ENCODE results near the gene KIAA0408. TPM values are rescaled to one million over a fixed set of nuclear protein-coding genes. Genes with fewer than 3 reads are reported as not detected.

The KIAA0408 gene
- total RNA-seq, 2 experiments from 2014 or later, result 9.9 to 25.6 TPM

DNA sequence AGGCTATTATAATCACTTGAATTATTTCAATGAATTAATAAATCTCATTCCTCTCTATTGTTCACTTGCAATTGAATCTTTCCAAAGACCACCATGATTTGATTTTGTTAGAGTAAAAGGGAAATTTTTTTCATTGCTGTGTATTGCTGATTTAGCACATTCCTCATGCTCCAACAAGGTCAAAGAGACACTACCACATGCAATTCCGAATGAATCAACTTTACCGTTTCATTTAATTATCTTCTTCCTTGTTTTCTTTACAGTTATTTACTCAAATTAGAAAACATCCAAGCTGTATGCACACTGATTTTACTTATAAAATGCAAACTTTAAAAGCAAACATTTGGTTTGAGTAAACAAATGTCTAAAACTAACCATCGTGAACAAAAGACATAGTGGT, 967 bp downstream of the KIAA0408 start:
- no peak overlapping the region for H3K27ac Mint-ChIP-seq
- no peak overlapping the region for H3K4me3 Mint-ChIP-seq
- DNase-seq (no peak), ATAC-seq (no peak)
- peaks cover 4% of the 10 kb centered on the region for H3K36me3 Mint-ChIP-seq
- H3K9me3 Mint-ChIP-seq (ENCODE audit: low read depth), result no peaks in the 10 kb centered on the region
- CTCF ChIA-PET, result interaction anchor here (1.6 kb wide), 1 partner anchor 81 kb away, joined by 5 read pairs; no protein-coding TSS in a partner anchor
- no peaks in the 10 kb centered on the region for H3K27me3 Mint-ChIP-seq
- H3K4me1 Mint-ChIP-seq, result peaks cover 21% of the 10 kb centered on the region

DNA sequence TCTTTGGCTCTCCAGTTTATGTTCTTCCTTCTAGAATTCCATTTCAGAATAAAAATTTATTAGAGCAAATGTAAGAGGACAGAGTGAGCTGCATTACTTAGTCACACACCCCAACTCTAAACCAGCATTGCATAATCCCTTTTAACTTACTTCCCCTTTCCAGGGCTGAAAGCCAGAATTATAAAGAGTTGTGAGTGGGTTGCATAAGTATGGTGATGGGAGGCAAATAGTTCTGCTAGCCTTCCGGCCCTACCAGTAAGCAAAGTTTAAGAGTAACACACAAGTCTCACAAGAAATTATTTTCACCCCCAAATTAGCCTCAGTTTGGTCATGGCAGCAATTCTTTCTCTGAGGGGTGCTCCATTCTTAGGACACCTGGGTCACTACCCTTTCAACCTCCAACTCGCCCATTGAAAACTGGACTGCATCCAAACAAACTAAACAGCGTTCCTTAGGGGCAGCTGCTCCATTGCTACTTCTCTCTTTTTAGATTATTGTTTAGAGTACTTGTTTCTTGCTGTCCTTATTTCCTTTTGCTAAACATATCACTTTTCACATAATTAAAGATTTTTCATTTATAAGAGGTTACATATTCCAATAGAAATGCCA, 1.6 kb downstream of the KIAA0408 start:
- Mint-ChIP-seq H3K36me3 (peaks cover 4% of the 10 kb centered on the region), H3K27me3 (no peaks in the 10 kb centered on the region), H3K4me1 (peaks cover 21% of the 10 kb centered on the region), H3K9me3 (ENCODE audit: low read depth) (no peaks in the 10 kb centered on the region), H3K4me3 (no peak overlapping the region), H3K27ac (no peak overlapping the region)
- CTCF ChIA-PET, result interaction anchor here (1.6 kb wide), 1 partner anchor 81 kb away, joined by 5 read pairs; no protein-coding TSS in a partner anchor
- DNase-seq (no peak), ATAC-seq (no peak)

DNA sequence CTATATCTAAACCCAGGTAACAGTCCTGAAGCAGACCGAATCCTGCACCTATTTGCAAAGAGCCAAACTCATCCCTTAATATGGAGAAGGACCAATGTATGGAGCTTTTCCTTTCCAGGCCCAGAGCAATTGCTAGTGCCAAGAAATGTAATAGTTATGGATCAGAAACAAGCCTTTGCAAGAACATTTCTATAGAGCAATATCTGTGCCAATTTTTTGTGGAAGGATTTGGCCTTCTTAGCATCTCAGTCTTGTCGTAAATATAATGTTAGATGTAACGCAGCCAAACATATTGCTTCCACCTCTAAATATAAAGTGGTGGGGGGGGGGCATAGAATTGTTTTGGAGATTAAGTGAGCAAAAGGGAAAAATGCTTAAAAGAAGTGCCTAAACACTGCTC, 2.7 kb downstream of the KIAA0408 start:
- CTCF ChIA-PET, result no interaction called here
- Mint-ChIP-seq H3K4me1 (peaks cover 21% of the 10 kb centered on the region), H3K36me3 (peaks cover 4% of the 10 kb centered on the region), H3K27me3 (no peaks in the 10 kb centered on the region), H3K27ac (no peak overlapping the region), H3K9me3 (ENCODE audit: low read depth) (no peaks in the 10 kb centered on the region), H3K4me3 (no peak overlapping the region)
- ATAC-seq (no peak), DNase-seq (no peak)

DNA sequence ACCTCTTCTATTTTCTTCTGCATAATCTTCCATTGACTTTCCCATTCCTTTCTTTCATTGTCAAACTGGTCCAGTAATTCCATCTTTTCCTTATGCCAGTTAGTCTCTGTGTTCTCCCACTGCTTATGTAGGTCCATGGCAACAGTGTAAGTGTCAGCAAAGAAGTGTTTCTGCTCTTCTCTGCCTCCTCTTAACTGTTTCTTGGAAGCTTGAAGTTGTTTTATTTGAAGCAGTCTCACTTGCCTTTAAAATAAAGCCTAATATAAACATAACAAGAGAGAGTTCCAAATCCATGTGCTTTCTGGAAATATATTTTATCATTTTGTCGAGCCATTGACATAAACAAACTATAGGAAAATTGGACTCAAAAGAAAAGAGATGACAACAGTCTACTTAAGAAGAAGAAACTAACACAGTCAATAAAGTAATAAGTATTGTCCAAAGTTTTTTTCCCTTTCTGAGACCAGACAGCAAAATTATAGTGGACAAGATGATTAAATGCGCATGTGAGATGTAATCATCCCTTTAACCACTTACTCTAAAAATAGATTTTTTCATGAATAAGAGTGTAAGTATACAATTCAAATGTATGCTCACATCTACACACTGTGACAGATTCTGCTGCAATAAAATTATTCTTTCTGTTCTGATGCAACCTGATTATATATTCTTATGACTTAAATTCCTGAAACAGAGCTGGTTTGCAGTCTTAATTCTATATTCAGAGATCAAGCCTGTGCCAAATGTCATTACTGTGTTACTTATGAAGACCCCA, 5.2 kb downstream of the KIAA0408 start:
- Mint-ChIP-seq H3K9me3 (ENCODE audit: low read depth) (no peaks in the 10 kb centered on the region), H3K4me1 (peaks cover 3% of the 10 kb centered on the region), H3K27me3 (no peaks in the 10 kb centered on the region), H3K36me3 (peaks cover 9% of the 10 kb centered on the region), H3K4me3 (no peak overlapping the region), H3K27ac (no peak overlapping the region)
- ATAC-seq (no peak), DNase-seq (no peak)
- CTCF ChIA-PET, result interaction anchor here (1.0 kb wide), 2 partner anchors 12 to 95 kb away, joined by 4 read pairs; no protein-coding TSS in a partner anchor

DNA sequence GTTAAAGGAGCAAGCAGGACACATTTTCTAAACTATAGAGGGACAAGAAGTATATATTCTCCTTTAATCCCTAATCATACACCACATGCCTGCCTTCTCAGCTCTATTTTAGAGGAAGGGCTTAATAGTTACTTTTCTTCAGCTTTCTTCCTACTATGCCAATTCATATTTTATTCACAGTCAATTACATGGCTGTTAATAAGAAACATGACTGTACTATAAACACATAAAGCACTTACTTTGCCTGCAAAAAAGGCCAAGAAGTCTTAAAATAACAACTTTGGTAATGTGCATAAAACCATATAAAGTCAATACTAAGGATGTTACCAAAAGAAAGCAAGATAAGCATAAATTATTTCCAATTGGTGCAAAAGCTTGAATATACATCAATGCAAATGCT, 6.4 kb downstream of the KIAA0408 start:
- Mint-ChIP-seq H3K27ac (no peak overlapping the region), H3K4me1 (peaks cover 3% of the 10 kb centered on the region), H3K27me3 (no peaks in the 10 kb centered on the region), H3K9me3 (ENCODE audit: low read depth) (no peaks in the 10 kb centered on the region), H3K36me3 (peaks cover 14% of the 10 kb centered on the region), H3K4me3 (no peak overlapping the region)
- DNase-seq (no peak), ATAC-seq (no peak)
- CTCF ChIA-PET, result interaction anchor here (1.0 to 1.4 kb wide), 2 partner anchors 8 to 64 kb away, joined by 3 to 5 read pairs; no protein-coding TSS in a partner anchor

DNA sequence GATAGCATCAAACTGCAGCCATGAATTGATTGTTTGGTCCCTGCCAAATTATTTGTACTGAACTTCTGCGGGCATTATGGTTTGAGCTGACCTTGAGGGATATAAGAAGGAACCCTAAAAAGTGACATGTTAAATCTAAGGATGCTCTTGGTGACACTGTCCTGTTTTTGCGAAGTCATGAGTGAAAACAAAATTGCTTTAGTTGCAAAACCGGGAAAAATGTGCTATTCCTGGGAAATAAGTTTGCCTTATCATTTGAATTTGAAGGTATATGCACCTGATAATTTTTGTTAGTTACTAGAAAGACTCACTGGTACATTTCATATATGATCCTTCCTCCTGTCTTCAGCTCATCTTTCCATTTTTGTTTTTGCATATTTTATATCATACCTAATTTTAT, 7.8 kb downstream of the KIAA0408 start:
- H3K27me3 Mint-ChIP-seq, result no peaks in the 10 kb centered on the region
- H3K4me3 Mint-ChIP-seq, result no peak overlapping the region
- no peaks in the 10 kb centered on the region for H3K9me3 Mint-ChIP-seq (ENCODE audit: low read depth)
- H3K36me3 Mint-ChIP-seq, result peaks cover 24% of the 10 kb centered on the region
- peaks cover 3% of the 10 kb centered on the region for H3K4me1 Mint-ChIP-seq
- CTCF ChIA-PET, result no interaction called here
- ATAC-seq (no peak), DNase-seq (no peak)
- no peak overlapping the region for H3K27ac Mint-ChIP-seq

DNA sequence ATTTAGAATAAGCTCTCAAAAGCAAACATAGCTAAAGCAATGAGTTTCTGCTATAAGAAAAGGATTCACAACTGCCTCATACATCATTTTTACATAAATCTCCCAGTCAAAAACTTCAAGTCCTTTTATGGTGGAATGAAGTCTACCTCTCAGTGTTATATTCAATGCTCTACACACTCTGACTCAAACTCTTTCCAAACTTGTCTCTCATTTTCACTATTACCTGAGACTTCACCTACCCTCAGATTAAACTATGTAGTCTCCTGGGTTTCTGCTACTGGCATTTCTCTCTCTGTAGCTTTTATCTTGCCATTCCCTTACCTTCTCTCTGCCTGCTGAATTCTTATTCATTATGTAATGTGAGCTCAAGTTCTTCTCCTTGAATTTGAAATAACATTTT, 11.4 kb downstream of the KIAA0408 start:
- H3K4me3 Mint-ChIP-seq, result no peak overlapping the region
- no peaks in the 10 kb centered on the region for H3K9me3 Mint-ChIP-seq (ENCODE audit: low read depth)
- H3K27ac Mint-ChIP-seq, result no peak overlapping the region
- no peaks in the 10 kb centered on the region for H3K27me3 Mint-ChIP-seq
- peaks cover 28% of the 10 kb centered on the region for H3K36me3 Mint-ChIP-seq
- no peak for DNase-seq
- no peak for ATAC-seq
- no peaks in the 10 kb centered on the region for H3K4me1 Mint-ChIP-seq
- CTCF ChIA-PET, result no interaction called here

DNA sequence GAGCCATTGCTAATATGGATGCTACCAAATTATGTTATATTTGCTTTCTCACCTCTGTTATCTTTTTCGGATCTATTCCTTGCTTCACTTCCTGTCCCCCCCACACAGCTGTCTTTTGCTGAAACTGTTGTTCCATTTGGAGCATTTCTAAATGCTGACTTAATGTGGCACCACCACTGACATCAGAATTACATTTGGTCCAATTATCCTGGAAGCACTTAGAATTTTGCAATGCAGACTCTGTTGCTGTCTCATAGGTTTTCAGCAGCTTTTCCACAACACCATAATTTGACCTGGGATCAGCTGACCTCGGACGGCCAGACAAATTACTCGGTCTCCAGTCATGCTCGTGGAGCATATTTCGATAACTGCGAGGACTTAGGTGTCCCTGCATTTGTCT, 12.8 kb downstream of the KIAA0408 start:
- H3K9me3 Mint-ChIP-seq (ENCODE audit: low read depth), result no peaks in the 10 kb centered on the region
- DNase-seq (no peak), ATAC-seq (no peak)
- no peaks in the 10 kb centered on the region for H3K4me1 Mint-ChIP-seq
- CTCF ChIA-PET, result no interaction called here
- H3K4me3 Mint-ChIP-seq, result no peak overlapping the region
- H3K27ac Mint-ChIP-seq, result no peak overlapping the region
- H3K27me3 Mint-ChIP-seq, result no peaks in the 10 kb centered on the region
- H3K36me3 Mint-ChIP-seq, result peaks cover 32% of the 10 kb centered on the region

DNA sequence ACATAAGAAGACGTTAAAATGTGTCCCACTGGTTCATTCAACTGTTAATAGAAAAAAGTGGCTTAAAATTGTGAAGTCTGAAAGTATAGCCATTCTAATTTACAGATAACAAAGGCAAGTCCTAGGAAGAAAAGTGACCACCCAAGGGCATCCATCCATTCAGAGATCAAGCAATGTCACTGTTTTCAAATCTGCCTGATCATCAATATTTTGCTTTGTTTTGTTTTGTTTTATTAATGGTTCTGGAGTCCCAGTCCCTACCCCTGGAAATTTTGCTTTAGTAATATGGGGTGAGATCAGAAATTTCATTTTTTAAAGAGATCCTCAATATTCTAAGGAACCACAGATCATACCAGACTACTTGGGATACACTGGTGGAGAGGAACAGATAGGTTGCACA, 17.3 kb downstream of the KIAA0408 start:
- DNase-seq (no peak), ATAC-seq (no peak)
- no peak overlapping the region for H3K4me3 Mint-ChIP-seq
- H3K9me3 Mint-ChIP-seq (ENCODE audit: low read depth), result no peaks in the 10 kb centered on the region
- no peaks in the 10 kb centered on the region for H3K4me1 Mint-ChIP-seq
- CTCF ChIA-PET, result no interaction called here
- H3K27me3 Mint-ChIP-seq, result peaks cover 4% of the 10 kb centered on the region
- no peak overlapping the region for H3K27ac Mint-ChIP-seq
- peaks cover 17% of the 10 kb centered on the region for H3K36me3 Mint-ChIP-seq

DNA sequence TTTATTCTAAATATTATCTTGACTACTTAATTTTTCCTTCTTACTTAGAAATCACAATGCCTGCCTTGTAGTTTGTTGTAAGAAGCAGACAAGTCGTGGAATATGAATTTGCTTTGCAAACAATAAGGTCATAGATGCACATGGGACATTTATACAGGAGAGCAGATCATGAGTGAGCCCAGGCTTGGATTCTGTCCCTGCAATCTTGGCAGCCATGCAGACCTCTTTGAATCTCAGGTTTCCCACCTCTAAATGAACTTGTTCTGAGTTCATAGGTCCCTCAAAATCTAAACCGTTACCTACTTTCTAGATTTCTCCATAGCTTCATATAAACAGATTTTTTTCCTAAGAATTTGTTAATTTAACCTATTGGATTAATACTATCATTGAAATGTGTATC, 19.5 kb downstream of the KIAA0408 start:
- H3K36me3 Mint-ChIP-seq, result peaks cover 12% of the 10 kb centered on the region
- no peak for DNase-seq
- CTCF ChIA-PET, result no interaction called here
- H3K27ac Mint-ChIP-seq, result no peak overlapping the region
- ATAC-seq, result no peak
- H3K4me1 Mint-ChIP-seq, result no peaks in the 10 kb centered on the region
- H3K4me3 Mint-ChIP-seq, result no peak overlapping the region
- no peaks in the 10 kb centered on the region for H3K9me3 Mint-ChIP-seq (ENCODE audit: low read depth)
- peaks cover 13% of the 10 kb centered on the region for H3K27me3 Mint-ChIP-seq

DNA sequence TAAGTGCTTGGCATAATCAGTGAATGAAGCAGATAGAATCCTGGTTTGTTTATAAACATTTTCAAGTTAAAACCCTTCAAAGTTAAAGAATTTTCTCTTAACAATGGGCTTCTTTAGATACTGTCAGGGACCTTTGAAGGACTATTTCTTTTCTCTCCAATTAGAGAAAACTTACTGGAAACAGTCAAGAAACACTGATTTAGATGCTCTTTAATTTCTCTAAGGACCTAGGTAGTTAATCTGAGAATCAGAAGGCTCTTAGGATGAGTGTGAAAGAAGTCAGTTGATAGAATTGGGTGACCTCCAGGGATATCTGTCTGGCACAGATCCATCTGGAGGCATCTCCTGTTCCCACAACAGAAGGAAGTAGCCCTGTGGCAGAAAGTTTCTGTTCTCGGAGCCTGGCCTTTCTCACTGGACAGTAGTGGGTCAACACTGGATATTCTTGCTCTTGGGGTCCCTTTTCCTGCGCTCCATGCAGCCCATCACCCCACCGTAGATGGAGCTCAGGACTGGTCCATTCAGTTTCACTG, 22.5 kb downstream of the KIAA0408 start:
- Mint-ChIP-seq H3K4me3 (no peak overlapping the region), H3K27me3 (peaks cover 17% of the 10 kb centered on the region), H3K27ac (no peak overlapping the region)

DNA sequence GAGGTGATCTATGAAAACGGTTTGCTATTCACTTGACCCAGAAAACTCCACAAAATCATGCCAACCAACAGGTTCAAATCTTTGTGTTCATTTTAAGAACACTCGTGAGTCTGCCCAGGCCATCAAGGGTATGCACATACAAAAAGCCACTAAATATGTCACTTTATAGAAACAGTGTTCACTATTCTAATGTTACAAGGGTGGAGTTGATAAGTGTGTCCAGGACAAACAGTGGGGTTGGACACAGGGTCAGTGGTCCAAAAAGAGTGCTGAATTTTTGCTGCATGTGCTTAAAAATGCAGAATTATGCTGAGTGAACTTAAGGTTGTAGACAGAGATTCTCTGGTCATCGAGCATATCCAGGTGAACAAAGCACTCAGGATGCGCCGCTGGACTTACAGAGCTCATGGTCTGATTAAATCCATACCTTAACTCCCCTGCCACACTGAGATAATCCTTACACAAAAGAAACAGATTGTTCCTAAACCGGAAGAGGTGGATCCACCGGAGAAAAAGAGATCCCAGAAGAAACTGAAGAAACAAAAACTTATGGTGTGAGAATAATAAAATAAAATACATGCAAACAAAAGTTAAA, 23.5 kb downstream of the KIAA0408 start:
- Mint-ChIP-seq H3K4me3 (no peak overlapping the region), H3K4me1 (no peaks in the 10 kb centered on the region), H3K27ac (no peak overlapping the region), H3K36me3 (peaks cover 2% of the 10 kb centered on the region), H3K27me3 (peaks cover 24% of the 10 kb centered on the region), H3K9me3 (ENCODE audit: low read depth) (no peaks in the 10 kb centered on the region)
- CTCF ChIA-PET, result no interaction called here
- ATAC-seq, result no peak
- DNase-seq, result no peak

More for the DNA sequence above, 22.5 kb downstream of the KIAA0408 start:
- no peaks in the 10 kb centered on the region for H3K9me3 Mint-ChIP-seq (ENCODE audit: low read depth)
- no peaks in the 10 kb centered on the region for H3K4me1 Mint-ChIP-seq
- no peak for DNase-seq
- CTCF ChIA-PET, result no interaction called here
- peaks cover 5% of the 10 kb centered on the region for H3K36me3 Mint-ChIP-seq
- ATAC-seq, result no peak

DNA sequence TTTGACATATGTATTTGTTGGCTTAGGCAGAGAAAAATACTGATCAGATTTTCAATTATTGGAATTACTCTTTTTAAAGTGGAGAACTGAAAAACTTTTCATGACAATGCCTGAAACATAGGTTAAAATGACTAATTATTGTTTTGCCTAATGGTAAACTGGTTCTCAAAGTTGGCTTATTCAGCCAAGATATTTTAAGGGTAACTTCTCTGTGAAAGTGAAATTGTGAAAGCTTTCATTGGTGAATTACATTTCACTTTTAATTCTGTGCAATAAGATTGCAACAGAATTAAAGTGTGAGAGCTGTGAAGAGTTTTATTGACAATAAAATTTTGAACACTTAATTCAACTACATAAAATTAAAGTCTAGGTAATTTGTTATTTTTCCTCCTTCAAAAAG, 24.5 kb downstream of the KIAA0408 start:
- Mint-ChIP-seq H3K4me3 (no peak overlapping the region), H3K27ac (no peak overlapping the region), H3K9me3 (ENCODE audit: low read depth) (no peaks in the 10 kb centered on the region), H3K36me3 (no peaks in the 10 kb centered on the region), H3K4me1 (no peaks in the 10 kb centered on the region), H3K27me3 (peaks cover 24% of the 10 kb centered on the region)
- CTCF ChIA-PET, result interaction anchor here (2.1 kb wide), 1 partner anchor 14 kb away, joined by 9 read pairs; no protein-coding TSS in a partner anchor
- DNase-seq (no peak), ATAC-seq (no peak)
